OCI-LY7 (cell line): ENCODE results near the gene AEN.

Experiments used
- CTCF ChIP-seq: fragments of 200-600 bp; sonication (generic); conservative IDR thresholded peaks from 2 replicates; pipeline ENCODE4 v1.5.1; 2014; ENCODE audit warnings: mild to moderate bottlenecking, antibody characterized with exemption, low read length, moderate library complexity, mixed read lengths
- EZH2phosphoT487 ChIP-seq: fragments of 200-600 bp; sonication (generic); IDR thresholded peaks from 2 replicates; pipeline ENCODE4 v1.6.1; 2018; ENCODE audit warnings: low read depth, borderline replicate concordance, mild to moderate bottlenecking, mixed run types, antibody characterized with exemption, low read length, moderate library complexity, mixed read lengths

GRCh38 chr15:88649753-88650551 is 28.8 kb downstream of the AEN start:
- no peak for TF ChIP-seq CTCF
- no peak for TF ChIP-seq EZH2phosphoT487
